K562 (cell line): Measurements from ENCODE around the gene OLFML2B. TPM values are rescaled to one million over a fixed set of nuclear protein-coding genes. Genes with fewer than 3 reads are reported as not detected.

ENCODE experiments used
- ATAC-seq: fragments of 200-7000 bp; cut with Tn5 transposase; 3 replicates; pipeline ENCODE4 v1.9.1; 2020; ENCODE audit warnings: moderate library complexity
- BruUV-seq: library from RNA; stranded (reverse); fragments of 400-500 nt; replicated peaks from 2 replicates; lab custom pipeline; 2021; lab: Mats Ljungman, UMichigan
- CTCF ChIA-PET: fragments of 300-600 bp; formaldehyde crosslinking; extraction: SDS; loops from one replicate; lab custom pipeline; 2021; ENCODE audit warnings: low intra/inter-chr PET ratio; lab: Yijun Ruan, JAX
- POLR2A ChIA-PET: fragments of 300-600, 350-650 bp; sonication (Branson Sonifier 250); formaldehyde crosslinking; extraction: SDS; loops from one replicate; lab custom pipeline; 2021; ENCODE audit warnings: antibody characterized with exemption, inconsistent platforms; lab: Yijun Ruan, JAX
- DNase-seq, 4 experiments: peaks; one replicate each; pipeline versions ENCODE4 v3.0.0 to v3.0.0-alpha.2; 2011 to 2018; ENCODE audit warnings: low spot score in 3 of 4, mixed read lengths in 3 of 4; ENCODE audit errors: extremely low read depth in 1 of 4
- FAIRE-seq: peaks from 2 replicates; lab custom pipeline; 2011; peaks lifted over from hg19 to GRCh38; lab: Jason Lieb, UNC
- H2AFZ ChIP-seq: 2 replicates; pipeline ENCODE4 v1.6.0; 2011; ENCODE audit warnings: low read depth, low read length, control low read depth, inconsistent platforms
- H3K27ac ChIP-seq: fragments of 200-600 bp; 3 replicates; pipeline ENCODE4 v1.8.0; 2011; ENCODE audit warnings: low read depth, mild to moderate bottlenecking, control low read depth, inconsistent platforms, low read length, moderate library complexity, mixed read lengths; ENCODE audit errors: extremely low read depth
- H3K27me3 ChIP-seq, 2 experiments: fragments of 300-600 bp in 1 of 2; 2 replicates in 1 of 2; 3 replicates in 1 of 2; pipeline versions ENCODE4 v1.6.0 to v1.8.0; 2011; ENCODE audit warnings: inconsistent platforms in 2 of 2, low read length in 2 of 2, mild to moderate bottlenecking in 1 of 2, mixed read lengths in 1 of 2, moderate library complexity in 1 of 2; ENCODE audit not compliant: control insufficient read depth in 2 of 2, insufficient read depth in 2 of 2
- H3K36me3 ChIP-seq: fragments of 300-600 bp; 3 replicates; pipeline ENCODE4 v1.8.0; 2011; ENCODE audit warnings: mild to moderate bottlenecking, low read length, inconsistent platforms; ENCODE audit not compliant: control insufficient read depth, insufficient read depth
- H3K4me1 ChIP-seq, 2 experiments: fragments of 200-600 bp in 1 of 2; replicated peaks in 1 of 2; 2 replicates in 1 of 2; 3 replicates in 1 of 2; pipeline versions ENCODE4 v1.5.1 to v1.8.0; 2011; ENCODE audit warnings: inconsistent platforms in 2 of 2, low read length in 2 of 2, mild to moderate bottlenecking in 1 of 2, mixed read lengths in 1 of 2, moderate library complexity in 1 of 2; ENCODE audit not compliant: control insufficient read depth in 2 of 2, insufficient read depth in 2 of 2
- H3K4me2 ChIP-seq: 2 replicates; pipeline ENCODE4 v1.6.1; 2011; ENCODE audit warnings: low read length, control low read depth, inconsistent platforms, mixed read lengths; ENCODE audit not compliant: insufficient read depth
- H3K4me3 ChIP-seq: fragments of 200-600 bp; sonication (generic), shearing (Covaris generic); 2 replicates; pipeline ENCODE4 v1.5.1; 2016; ENCODE audit warnings: control low read depth, inconsistent platforms
- H3K79me2 ChIP-seq: fragments of 200-600 bp; 3 replicates; pipeline ENCODE4 v1.8.0; 2011; ENCODE audit warnings: low read length, inconsistent platforms; ENCODE audit not compliant: control insufficient read depth, insufficient read depth
- H3K9ac ChIP-seq, 2 experiments: 2 replicates each; pipeline versions ENCODE4 v1.6.0 to v1.6.1; 2011; ENCODE audit warnings: low read depth in 2 of 2, low read length in 2 of 2, control low read depth in 1 of 2, inconsistent platforms in 1 of 2, mild to moderate bottlenecking in 1 of 2, mixed read lengths in 1 of 2; ENCODE audit not compliant: insufficient read depth in 1 of 2
- H3K9me1 ChIP-seq: one replicate; pipeline ENCODE4 v1.6.0; 2011; ENCODE audit warnings: inconsistent platforms, mild to moderate bottlenecking, low read length, moderate library complexity; ENCODE audit not compliant: control insufficient read depth, insufficient read depth
- H3K9me3 ChIP-seq: replicated peaks from 2 replicates; pipeline ENCODE4 v1.5.1; 2011; ENCODE audit warnings: low read depth, low read length, inconsistent platforms; ENCODE audit not compliant: control insufficient read depth, insufficient read depth
- H4K20me1 ChIP-seq: replicated peaks from 2 replicates; pipeline ENCODE4 v1.6.1; 2011; ENCODE audit warnings: low read length, inconsistent platforms, mixed read lengths; ENCODE audit not compliant: control insufficient read depth, insufficient read depth
- ETV5 ChIP-seq: sonication (generic); formaldehyde crosslinking; IDR thresholded peaks from 2 replicates; pipeline ENCODE4 v1.4.0; 2020; ENCODE audit warnings: low read depth, mild to moderate bottlenecking, missing genetic modification reagents
- FOXJ2 ChIP-seq: fragments of 200-800 bp; sonication (Bioruptor generic); IDR thresholded peaks from 2 replicates; pipeline ENCODE4 v1.6.1; 2016; ENCODE audit warnings: missing genetic modification characterization, missing compliant biosample characterization
- FUS ChIP-seq: fragments of 200-400 bp; formaldehyde crosslinking; optimal IDR thresholded peaks from 2 replicates; pipeline ENCODE3; 2017; ENCODE audit warnings: low read depth, low read length
- IRF2 ChIP-seq: sonication (generic); formaldehyde crosslinking; IDR thresholded peaks from 2 replicates; pipeline ENCODE4 v1.8.1; 2022; ENCODE audit warnings: mild to moderate bottlenecking, missing genetic modification reagents
- KDM2B ChIP-seq: fragments of 250-450 bp; sonication (Bioruptor Pico); IDR thresholded peaks from 2 replicates; pipeline ENCODE4 v1.8.0; 2021; ENCODE audit warnings: mild to moderate bottlenecking, moderate library complexity
- L3MBTL2 ChIP-seq: fragments of 450-650 bp; IDR thresholded peaks from 2 replicates; pipeline ENCODE4 v1.6.1; 2016; ENCODE audit warnings: mild to moderate bottlenecking, moderate library complexity
- NCOR1 ChIP-seq: fragments of 450-650 bp; IDR thresholded peaks from 2 replicates; pipeline ENCODE4 v1.6.1; 2016; ENCODE audit warnings: mild to moderate bottlenecking, moderate library complexity
- RAD51 ChIP-seq: fragments of 450-650 bp; IDR thresholded peaks from 2 replicates; pipeline ENCODE4 v1.7.1; 2016; ENCODE audit warnings: low read depth, mild to moderate bottlenecking, borderline replicate concordance
- RBM14 ChIP-seq: fragments of 200-400 bp; formaldehyde crosslinking; IDR thresholded peaks from 2 replicates; pipeline ENCODE4 v1.6.1; 2018; ENCODE audit warnings: low read depth, mild to moderate bottlenecking, low read length, moderate library complexity, borderline replicate concordance; ENCODE audit not compliant: insufficient read depth
- RBM34 ChIP-seq: fragments of 200-400 bp; formaldehyde crosslinking; IDR thresholded peaks from 2 replicates; pipeline ENCODE4 v1.6.1; 2018; ENCODE audit warnings: low read length, borderline replicate concordance; ENCODE audit not compliant: insufficient read depth
- SIX5 ChIP-seq, 2 experiments: IDR thresholded peaks; 2 replicates each; pipeline ENCODE4 v1.6.1; 2011; ENCODE audit warnings: low read length in 2 of 2, borderline replicate concordance in 1 of 2, low read depth in 1 of 2, mild to moderate bottlenecking in 1 of 2, moderate library complexity in 1 of 2; ENCODE audit not compliant: insufficient read depth in 1 of 2
- TBP ChIP-seq: optimal IDR thresholded peaks from 2 replicates; pipeline ENCODE3; 2011; ENCODE audit warnings: low read depth, low read length, improper control_type of control experiment
- ZBTB40 ChIP-seq, 2 experiments: fragments of 450-650 bp in 1 of 2; sonication (generic) in 1 of 2; formaldehyde crosslinking in 1 of 2; IDR thresholded peaks; 2 replicates each; pipeline versions ENCODE4 v1.7.1 to v1.9.0; 2016 to 2022; ENCODE audit warnings: inconsistent platforms in 1 of 2, mild to moderate bottlenecking in 1 of 2, missing genetic modification reagents in 1 of 2
- ZNF140 ChIP-seq: fragments of 250-450 bp; sonication (Bioruptor Pico); IDR thresholded peaks from 2 replicates; pipeline ENCODE4 v1.8.0; 2021; ENCODE audit warnings: moderate library complexity, mild to moderate bottlenecking, inconsistent platforms
- ZNF3 ChIP-seq: fragments of 250-450 bp; sonication (Bioruptor Pico); IDR thresholded peaks from 2 replicates; pipeline ENCODE4 v1.5.0; 2021; ENCODE audit warnings: mild to moderate bottlenecking, moderate library complexity
- WGBS: fragments of 100-300 bp; shearing (Covaris generic); methylation state at CpG from one replicate; pipeline ENCODE4 v1.1.6; 2016; ENCODE audit warnings: low coverage, mixed read lengths; ENCODE audit not compliant: insufficient coverage; ENCODE audit errors: missing lambda C conversion rate; 5-methylcytosine and 5-hydroxymethylcytosine counted together
- in situ Hi-C: fragments of 300-500 bp; cut with MboI; formaldehyde crosslinking; loops from 4 replicates; pipeline ENCODE4 v1.15.0; 2018; ENCODE audit warnings: inconsistent platforms, mixed read lengths
- intact Hi-C: fragments of 100-400 bp; cut with micrococcal nuclease; formaldehyde crosslinking; loops from 2 replicates; pipeline ENCODE4 v1.14.2; 2022
- polyA plus RNA-seq, 8 experiments: library from polyadenylated mRNA; depleted of rRNA in 4 of 8; stranded (reverse) in 5 of 8; unstranded in 3 of 8; fragments of >200 nt; fragmentation: Nextera tagmentation in 2 of 8; fragmentation: Illumina TruSeq in 1 of 8; extraction: Ambion mirVana in 2 of 8; extraction: Trizol in 1 of 8; gene quantifications; 2 replicates each; pipeline versions ENCODE4 v1.2.1 to v1.2.3, GENCODE V29; 2011 to 2014; ENCODE audit warnings: inconsistent platforms in 1 of 8, missing spikeins in 1 of 8
- total RNA-seq, 7 experiments: library from RNA; depleted of rRNA in 6 of 7; stranded (reverse); fragments of >200 nt in 6 of 7; fragmentation: Illumina TruSeq in 2 of 7; extraction: Trizol in 2 of 7; gene quantifications; 2 replicates each; pipeline versions ENCODE4 v1.2.1 to v1.2.3, GENCODE V29; 2011 to 2021; ENCODE audit warnings: low replicate concordance in 1 of 7

OLFML2B gene
- total and polyA plus RNA-seq, 9 of the 15 experiments (the other 6 are each of a cell fraction or from before 2014, with no cell fraction given), result not detected

DNA sequence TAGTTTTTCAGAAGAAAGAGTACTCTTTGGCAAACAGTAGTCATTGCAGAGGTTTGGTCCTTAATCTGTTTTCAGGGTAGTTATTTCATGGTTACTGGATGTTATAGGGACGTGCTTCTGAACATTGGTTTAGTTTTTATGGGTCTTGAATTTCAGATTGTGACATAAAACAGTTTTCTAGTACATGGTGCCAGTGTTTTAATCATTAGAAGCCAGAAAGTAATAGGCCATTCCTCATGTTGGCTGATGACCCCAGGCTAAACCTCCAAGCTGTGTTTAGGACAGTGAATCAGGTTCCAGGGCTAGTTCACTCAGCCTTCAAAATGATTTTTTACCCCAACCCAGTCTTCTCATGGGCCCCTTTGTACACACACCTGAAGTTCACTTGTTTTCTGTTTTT is 73.3 kb downstream of the OLFML2B start:
- CTCF ChIA-PET, result interaction anchor here (0.6 kb wide), 1 partner anchor 148 kb away, joined by 3 read pairs; no protein-coding TSS in a partner anchor
- ATAC-seq (no peak), DNase-seq (no peak), FAIRE-seq (no peak)
- Histone ChIP-seq H3K4me3 (no peak overlapping the region), H3K27ac (no peak overlapping the region), H3K9me3 (no peaks in the 10 kb centered on the region), H3K4me2 (no peak overlapping the region), H3K9ac (no peak overlapping the region), H3K79me2 (no peaks in the 10 kb centered on the region), H3K9me1 (no peaks in the 10 kb centered on the region), H2AFZ (no peak overlapping the region), H3K36me3 (no peaks in the 10 kb centered on the region), H3K27me3 (no peaks in the 10 kb centered on the region), H3K4me1 (peaks cover 4 to 25% of the 10 kb centered on the region in 2 experiments; a peak in 4 of 5 replicates), H4K20me1 (no peaks in the 10 kb centered on the region)
- intact Hi-C loops (no loop called here), in situ Hi-C loops (no loop called here)
- WGBS, result 75% methylated on average over 1 of the region's 1 CpG
- BruUV-seq, result no TSS peak
- POLR2A ChIA-PET, result interaction anchor here (0.8 to 1.5 kb wide), 2 partner anchors 19 to 25 kb away, joined by 3 read pairs; no protein-coding TSS in a partner anchor
- no peak for TF ChIP-seq FOXJ2
- no peak for TF ChIP-seq ZNF3
- TF ChIP-seq RAD51, result no peak
- no peak for TF ChIP-seq IRF2 (CRISPR knock-in tag)
- TF ChIP-seq L3MBTL2, result no peak
- no peak for TF ChIP-seq ZNF140 (CRISPR knock-in tag)
- no peak for TF ChIP-seq FUS
- TF ChIP-seq NCOR1, result no peak
- TF ChIP-seq SIX5 (IDR thresholded peaks at IDR 0.05; ENCODE audit: borderline replicate concordance in 1 of 2, insufficient read depth in 1 of 2, low read depth in 1 of 2, low read length in 2 of 2), result no peak
- TF ChIP-seq RBM14, result no peak
- no peak for TF ChIP-seq TBP
- TF ChIP-seq KDM2B (CRISPR knock-in tag), result no peak
- TF ChIP-seq ZBTB40 (IDR thresholded peaks at IDR 0.05), result no peak
- TF ChIP-seq ZBTB40 (CRISPR knock-in tag; IDR thresholded peaks at IDR 0.05), result no peak
- no peak for TF ChIP-seq ETV5 (CRISPR knock-in tag)
- no peak for TF ChIP-seq RBM34
